UCSD-AML1 (cell line): Measurements from ENCODE around the gene RELL1.

Source experiments
- DNase-seq: peaks from one replicate; lab custom pipeline; 2025; ENCODE audit not compliant: unreplicated experiment; lab: John Stamatoyannopoulos, UW

The RELL1 gene

DNA sequence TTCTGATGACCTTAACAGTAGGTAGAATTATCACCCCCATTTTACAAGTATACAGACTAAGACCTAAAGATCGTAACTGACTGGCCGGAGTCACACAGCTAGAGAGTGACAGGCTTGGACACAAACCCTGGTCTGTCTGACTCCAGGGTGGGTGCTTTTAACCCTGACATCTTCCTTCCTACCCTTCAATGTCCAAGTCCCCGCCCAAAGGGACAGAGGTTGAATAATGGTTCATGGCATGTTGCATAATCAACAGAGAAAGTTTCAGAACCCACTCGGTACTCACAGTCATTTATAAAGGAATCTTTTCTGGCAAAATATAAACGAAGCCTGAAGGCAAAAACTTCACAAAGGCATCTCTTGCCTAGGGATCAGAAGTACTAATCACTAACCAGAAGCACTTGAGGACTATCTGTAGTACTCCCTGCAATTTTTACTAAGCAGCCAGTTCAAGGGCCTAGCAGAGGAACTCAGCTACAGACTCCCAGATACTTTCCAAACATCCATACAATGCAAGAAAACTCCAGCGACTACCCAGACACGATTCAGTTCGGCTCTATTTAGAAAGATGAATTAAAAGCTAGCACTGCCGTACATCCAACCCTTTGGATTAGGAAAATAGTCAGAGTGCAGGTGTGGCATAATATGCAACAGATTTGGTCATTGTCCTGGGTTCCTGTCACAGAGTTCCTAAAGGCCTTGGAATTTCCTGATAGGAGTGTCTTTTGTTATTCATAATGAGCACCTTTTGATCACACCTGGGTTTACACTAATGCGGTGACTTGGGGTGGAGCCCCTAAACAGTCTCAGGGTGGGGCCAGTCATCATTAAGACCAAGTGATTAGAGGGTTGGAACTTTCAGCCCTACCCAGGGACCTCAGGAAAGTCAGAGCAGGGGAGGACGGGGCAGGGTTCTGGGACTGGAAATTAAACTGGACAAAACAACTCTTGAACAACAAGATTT is 44.0 kb downstream of the RELL1 start:
- DNase-seq: no peak

DNA sequence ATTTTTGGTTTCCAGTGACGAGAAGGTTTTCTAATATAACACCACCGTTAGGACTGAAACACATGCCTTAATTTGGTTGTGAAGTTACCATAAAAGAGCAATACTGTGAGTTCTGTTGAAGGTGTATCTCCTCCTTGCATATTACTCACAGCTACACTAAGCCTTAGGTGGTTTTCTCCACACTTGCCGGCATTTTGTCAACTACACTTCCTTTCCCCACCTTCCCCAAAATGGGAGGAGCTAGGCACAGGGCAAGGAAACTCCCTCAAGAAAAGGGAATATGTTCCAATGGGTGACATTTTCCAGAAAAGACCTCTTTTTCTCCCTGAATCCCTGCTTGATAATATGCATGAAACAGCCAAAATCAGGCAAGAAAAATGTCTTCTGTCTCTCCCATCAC is 44.8 kb downstream of the RELL1 start:
- no peak for DNase-seq

DNA sequence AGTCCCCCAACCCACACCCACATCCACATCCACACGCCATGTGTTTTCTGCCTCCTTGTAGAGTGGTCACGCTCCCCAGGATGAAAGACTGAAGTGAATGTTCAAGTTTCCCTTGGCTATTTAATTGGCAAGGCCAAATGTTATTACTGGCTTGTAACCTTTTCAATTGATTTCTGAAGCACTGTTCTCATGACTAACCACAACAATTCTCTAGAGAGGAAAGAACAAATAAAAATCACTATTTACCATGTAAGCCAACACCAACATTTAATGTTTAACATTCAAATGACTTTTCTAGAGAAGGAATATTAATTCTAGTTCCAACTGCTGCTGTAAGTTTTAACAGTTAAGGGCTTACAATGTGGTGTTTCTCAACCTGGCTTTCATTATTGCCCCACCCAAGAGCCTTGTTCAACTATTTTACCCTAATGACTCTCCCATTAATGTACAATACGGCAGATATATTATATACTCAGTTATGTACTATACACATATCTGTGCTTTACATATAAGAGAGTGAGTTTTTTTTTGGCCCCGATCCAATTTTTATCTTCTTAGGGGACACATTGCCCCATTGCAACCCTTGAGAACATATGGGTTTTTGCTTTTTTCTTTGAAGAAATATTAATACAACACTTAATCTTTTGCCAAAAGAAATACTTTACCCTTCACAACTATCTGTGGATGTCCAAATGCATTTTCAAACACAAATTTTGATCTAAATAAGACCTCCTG is 46.5 kb downstream of the RELL1 start:
- no peak for DNase-seq

DNA sequence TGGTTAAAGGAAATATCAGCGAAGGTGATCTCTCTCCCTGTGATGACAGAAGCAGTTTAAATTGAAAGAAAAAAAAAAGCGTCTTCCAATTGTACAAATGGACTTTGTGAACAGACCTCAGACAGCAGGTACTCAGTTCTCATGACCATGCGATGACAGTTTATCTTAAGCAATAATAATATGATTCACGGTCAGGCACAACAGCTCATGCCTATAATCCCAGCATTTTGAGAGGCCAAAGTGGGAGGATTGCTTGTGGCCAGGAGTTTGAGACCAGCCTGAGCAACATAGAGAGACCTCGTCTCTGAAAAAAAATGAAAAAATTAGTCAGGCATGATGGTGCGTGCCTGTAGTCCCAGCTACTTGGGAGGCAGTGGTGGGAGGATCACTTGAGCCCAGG is 51.0 kb downstream of the RELL1 start:
- DNase-seq: no peak

DNA sequence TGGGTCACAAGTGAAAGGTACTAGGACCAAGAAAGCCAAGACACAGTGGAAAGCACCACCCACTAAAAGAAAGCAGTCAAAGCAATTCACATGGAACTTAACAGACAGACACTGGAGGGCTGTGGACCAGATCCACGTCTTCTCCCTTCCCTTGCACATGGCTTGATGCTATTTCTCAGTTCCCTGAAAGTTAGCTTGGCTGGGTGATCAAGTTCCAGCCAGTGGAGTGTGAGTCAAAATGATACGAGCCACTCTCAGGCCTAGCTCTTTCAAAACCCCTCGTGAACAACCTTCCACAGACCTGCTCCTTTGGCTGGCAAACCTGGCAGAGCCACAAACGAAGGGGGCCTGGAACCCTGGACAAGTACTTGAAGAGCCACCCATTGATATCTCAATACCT is 52.0 kb downstream of the RELL1 start:
- DNase-seq: no peak

DNA sequence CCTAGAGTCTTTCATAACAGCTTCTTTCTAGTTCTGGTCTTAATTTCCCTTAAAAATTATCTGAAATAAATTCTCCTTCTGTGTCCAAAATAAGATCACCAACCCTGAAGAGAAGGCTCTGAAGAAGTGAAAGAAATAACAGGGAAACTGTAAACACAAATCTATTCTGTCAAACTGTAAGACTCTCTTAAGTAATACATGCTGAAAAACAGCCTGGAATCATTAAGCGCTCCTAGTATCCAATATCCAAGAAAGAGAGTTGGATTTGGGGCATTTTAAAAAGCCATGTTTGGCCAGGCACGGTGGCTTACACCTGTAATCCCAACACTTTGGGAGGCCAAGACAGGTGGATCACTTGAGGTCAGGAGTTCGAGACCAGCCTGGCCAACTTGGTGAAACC is 53.3 kb downstream of the RELL1 start:
- DNase-seq: no peak

DNA sequence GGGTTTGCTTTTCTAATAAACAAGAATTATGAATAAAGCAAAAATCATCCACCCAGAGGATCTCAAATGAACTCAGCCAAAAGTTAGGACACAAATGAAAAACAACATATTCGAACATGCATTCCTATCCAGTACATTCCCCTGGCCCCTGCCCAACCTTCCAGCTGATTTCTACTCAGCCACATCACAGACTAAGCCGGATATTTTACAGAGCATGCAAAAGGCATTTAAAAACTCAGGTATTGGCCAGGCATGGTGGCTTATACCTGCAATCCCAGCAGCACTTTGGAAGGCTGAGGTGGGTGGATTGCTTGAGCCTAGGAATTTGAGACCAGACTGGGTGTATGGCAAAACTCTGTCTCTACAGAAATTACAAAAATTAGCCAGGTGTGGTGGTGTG is 54.6 kb downstream of the RELL1 start:
- DNase-seq: no peak

GRCh38 chr4:37629713-37630112 is 56.5 kb downstream of the RELL1 start:
- no peak for DNase-seq

- DNase-seq: no peak
These were observed 57.1 kb downstream of the RELL1 start for GRCh38 chr4:37628977-37629609.

DNA sequence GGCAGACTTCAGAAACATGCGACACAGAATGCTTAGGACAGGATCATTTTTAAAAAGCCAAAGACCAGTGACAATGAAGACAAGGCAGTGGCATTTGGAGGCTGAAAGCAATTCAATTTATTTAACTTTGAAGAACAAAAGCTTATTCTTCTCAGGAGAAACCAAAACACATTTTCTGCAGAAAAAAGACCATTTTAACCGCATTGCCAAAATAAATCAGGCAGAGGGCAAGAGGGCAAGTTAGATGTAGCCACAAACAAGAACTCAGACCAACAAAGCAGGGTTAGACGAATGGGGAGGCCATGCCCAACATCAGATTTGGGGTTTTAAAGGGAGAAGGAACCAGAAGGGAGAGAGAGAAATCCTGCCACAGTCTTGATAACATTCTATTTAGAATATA is 58.9 kb downstream of the RELL1 start:
- DNase-seq: no peak

DNA sequence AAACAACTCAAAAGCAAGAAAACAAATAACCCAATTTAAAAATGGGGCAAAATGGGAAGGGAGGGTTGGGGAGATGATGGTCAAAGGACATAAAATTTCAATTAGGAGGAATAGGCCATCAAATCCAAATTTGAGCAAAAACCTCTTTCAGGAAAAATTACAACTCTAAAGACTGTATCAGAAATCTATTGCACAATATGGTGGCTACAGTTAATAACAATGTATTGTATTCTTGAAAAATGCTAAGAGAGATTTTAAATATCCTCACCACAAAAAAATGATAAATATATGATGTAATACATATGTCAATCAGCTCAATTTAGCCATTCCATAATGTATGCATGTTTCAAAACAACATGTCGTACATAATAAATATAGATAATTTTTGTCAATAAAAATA is 60.7 kb downstream of the RELL1 start:
- DNase-seq: no peak

- DNase-seq: no peak
These were observed 62.2 kb downstream of the RELL1 start for GRCh38 chr4:37623940-37624339.

DNA sequence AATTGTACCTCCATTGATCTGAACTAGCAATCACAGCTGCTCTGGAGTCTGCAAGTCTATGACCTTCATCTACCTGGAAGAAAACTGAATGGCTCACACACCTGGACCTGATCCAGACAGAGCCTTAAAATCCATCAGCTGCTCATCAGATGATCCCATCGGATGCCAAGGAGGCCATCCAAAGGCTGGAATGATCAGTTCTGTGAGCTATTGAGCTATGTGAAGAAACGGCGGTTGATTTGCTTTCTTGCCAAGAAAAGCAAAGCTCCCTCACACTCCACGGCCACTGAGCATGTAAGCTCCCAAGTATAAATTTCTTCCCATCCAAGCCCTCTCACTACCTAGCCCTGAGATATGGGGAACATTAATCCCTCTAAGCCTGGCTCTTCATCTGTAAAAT is 63.1 kb downstream of the RELL1 start:
- DNase-seq: no peak

DNA sequence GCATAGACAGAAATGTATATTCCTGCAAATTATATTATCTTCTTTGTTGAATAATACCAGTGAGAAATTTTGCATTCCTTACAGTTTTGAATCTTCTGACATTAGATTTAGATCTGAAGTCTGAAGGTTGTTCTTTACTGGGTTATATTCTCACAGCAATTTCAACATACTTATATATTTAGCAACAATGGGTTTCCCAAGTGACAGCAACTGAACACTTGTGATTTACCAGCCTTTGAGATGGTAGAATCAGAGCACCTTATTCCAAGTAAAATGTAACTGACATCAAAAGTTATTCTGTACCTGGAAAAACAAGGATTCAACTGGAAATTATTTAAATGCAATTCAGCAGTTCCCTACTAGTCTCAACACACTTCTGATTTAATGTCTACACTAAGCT is 66.0 kb downstream of the RELL1 start:
- no peak for DNase-seq

DNA sequence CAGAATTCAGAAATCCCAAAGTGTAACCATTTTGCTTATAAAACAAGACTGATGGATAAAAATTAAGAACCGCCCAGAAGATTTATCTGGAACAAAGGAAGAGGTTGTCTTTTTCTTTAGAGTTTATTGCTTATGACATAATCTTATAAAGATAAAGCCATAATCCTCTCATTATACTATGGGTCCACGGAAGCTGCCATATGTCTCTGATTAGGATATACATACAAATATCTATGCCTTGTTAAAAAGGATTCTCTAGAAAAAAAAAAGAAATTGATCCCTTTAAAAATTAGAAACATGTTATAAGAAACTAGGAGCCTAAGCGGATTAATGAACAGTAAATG is 70.5 kb downstream of the RELL1 start:
- DNase-seq: no peak

DNA sequence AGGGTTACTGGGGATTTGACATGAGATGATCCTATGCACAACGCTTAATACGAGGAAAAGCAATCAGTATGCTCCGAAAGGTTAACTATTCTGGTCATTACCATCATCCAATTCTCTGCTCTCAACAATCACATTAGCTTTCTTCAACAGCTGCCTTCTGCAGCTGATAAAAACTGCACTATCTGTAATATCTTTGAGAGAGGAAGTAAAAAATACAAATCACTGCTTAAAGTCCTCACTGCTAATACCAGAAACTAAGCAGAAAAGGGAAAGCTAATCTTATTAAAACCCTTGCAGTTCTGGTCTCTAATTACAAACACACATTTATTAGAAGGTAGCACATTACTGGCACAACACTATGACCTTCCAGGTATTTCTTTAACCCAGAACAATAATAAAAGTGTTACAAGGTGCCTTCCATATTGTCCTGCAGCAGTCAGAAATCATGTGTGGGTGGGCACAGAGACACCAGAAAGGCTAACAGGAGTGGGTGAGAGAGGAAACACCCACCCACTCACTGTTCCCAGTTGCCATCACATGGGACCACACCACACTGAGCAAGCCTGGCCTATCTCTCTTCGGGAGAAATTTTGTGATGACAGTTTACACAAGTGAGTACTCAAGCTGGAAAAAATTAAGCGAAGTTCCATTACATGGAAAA is 71.0 kb downstream of the RELL1 start:
- DNase-seq: no peak

GRCh38 chr4:37612811-37613210 is 73.4 kb downstream of the RELL1 start:
- DNase-seq: no peak

GRCh38 chr4:37609626-37610025 is 76.5 kb downstream of the RELL1 start:
- DNase-seq: no peak

- no peak for DNase-seq
These were observed 79.2 kb downstream of the RELL1 start for GRCh38 chr4:37607018-37607417.

GRCh38 chr4:37605843-37606565 is 80.2 kb downstream of the RELL1 start:
- DNase-seq: no peak

DNA sequence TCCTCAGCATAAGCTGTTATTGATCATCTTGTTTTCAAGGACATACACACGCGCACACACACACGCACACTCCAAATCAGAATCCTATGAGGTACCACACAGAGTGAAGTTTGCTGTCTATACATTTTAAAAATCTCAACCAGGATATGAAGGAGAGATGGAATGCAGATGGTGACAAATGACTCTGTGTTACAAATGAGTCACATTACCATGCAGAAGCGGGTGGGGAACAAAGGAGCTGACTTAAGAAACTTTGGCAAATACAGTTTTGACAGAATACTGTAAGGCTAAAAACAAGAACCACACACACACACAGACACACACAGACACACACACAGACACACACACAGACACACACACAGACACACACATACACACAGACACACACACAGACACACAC is 81.7 kb downstream of the RELL1 start:
- DNase-seq: no peak
